Stomach (tissue), 4 donors: Measurements from ENCODE around the gene ATP8B4.

Experiments
- EP300 ChIP-seq: sonication (generic); formaldehyde crosslinking; IDR thresholded peaks from one replicate; pipeline ENCODE4 v1.6.1; 2017; ENCODE audit warnings: antibody characterized with exemption
- POLR2A ChIP-seq, 4 donors: fragments of 450-650 bp; IDR thresholded peaks; one replicate each; pipeline ENCODE4 v1.6.1; 2016; ENCODE audit warnings: antibody characterized with exemption in 4 of 4, control low read depth in 2 of 4, mild to moderate bottlenecking in 1 of 4, moderate library complexity in 1 of 4
- POLR2AphosphoS5 ChIP-seq, 3 donors: sonication (generic); formaldehyde crosslinking; IDR thresholded peaks; one replicate each; pipeline ENCODE4 v1.6.1; 2016; ENCODE audit warnings: antibody characterized with exemption in 3 of 3
- TF ChIP-seq, protein P1 (sequence below), 7 experiments: fragments of 450-650 bp in 4 of 7; fragments of 200-600 bp in 3 of 7; sonication (generic) in 3 of 7; IDR thresholded peaks; one replicate each; pipeline ENCODE4 v1.5.1; 2016 to 2019; ENCODE audit warnings: antibody characterized with exemption in 7 of 7, control low read depth in 2 of 7, mild to moderate bottlenecking in 1 of 7

DNA sequence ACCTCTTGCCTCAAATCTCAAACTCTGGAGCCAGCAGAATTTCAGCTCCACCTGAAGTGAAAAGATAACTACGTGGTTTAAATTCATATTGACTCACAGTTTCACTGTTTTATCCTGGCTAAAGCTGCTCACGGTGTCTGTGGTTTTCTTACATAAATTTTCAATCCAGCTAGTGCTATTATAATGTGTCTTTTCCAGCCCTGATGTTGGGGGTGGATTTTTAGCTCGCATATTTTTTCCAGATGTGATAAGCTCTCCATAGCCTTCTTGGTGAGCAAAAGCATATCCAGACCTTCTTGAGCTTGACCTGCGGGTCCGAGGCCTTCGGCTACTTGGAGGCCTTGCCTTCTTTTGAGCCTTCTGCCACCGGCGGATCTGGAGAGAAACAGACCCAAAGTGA is 258.9 kb downstream of the ATP8B4 start:
- TF ChIP-seq, protein P1, sequence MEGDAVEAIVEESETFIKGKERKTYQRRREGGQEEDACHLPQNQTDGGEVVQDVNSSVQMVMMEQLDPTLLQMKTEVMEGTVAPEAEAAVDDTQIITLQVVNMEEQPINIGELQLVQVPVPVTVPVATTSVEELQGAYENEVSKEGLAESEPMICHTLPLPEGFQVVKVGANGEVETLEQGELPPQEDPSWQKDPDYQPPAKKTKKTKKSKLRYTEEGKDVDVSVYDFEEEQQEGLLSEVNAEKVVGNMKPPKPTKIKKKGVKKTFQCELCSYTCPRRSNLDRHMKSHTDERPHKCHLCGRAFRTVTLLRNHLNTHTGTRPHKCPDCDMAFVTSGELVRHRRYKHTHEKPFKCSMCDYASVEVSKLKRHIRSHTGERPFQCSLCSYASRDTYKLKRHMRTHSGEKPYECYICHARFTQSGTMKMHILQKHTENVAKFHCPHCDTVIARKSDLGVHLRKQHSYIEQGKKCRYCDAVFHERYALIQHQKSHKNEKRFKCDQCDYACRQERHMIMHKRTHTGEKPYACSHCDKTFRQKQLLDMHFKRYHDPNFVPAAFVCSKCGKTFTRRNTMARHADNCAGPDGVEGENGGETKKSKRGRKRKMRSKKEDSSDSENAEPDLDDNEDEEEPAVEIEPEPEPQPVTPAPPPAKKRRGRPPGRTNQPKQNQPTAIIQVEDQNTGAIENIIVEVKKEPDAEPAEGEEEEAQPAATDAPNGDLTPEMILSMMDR (IDR thresholded peaks at IDR 0.05), result no peak
- TF ChIP-seq EP300 (no peak), POLR2AphosphoS5 (IDR thresholded peaks at IDR 0.05) (no peak), POLR2A (IDR thresholded peaks at IDR 0.05) (no peak)
